Right lobe of liver (tissue), 6 donors: ENCODE measurements around the gene INPP5A. TPM values are rescaled to one million over a fixed set of nuclear protein-coding genes. Genes with fewer than 3 reads are reported as not detected.

ENCODE experiments used
- ATAC-seq, 4 donors: fragments of 200-7000 bp; cut with Tn5 transposase; one replicate each; pipeline ENCODE4 v1.9.1; 2020; ENCODE audit warnings: mild to moderate bottlenecking in 4 of 4, moderate library complexity in 4 of 4
- DNase-seq, 3 donors: peaks; one replicate each; pipeline ENCODE4 v3.0.0-alpha.2; 2020
- H3K27ac ChIP-seq, 3 donors: fragments of 200-600 bp; one replicate each; pipeline ENCODE4 v1.8.0; 2022
- H3K27me3 ChIP-seq, 2 donors: fragments of 200-600 bp; one replicate each; pipeline ENCODE4 v1.8.0; 2022
- H3K36me3 ChIP-seq, 4 donors: fragments of 200-600 bp; sonication (generic) in 1 of 4; one replicate each; pipeline versions ENCODE4 v1.5.1 to v1.8.0; 2017 to 2022; ENCODE audit warnings: control low read depth in 1 of 4
- H3K4me1 ChIP-seq, 4 donors: fragments of 200-600 bp; sonication (generic) in 1 of 4; one replicate each; pipeline versions ENCODE4 v1.5.1 to v1.8.0; 2017 to 2022; ENCODE audit warnings: control low read depth in 1 of 4
- H3K4me3 ChIP-seq, 3 donors: fragments of 200-600 bp; one replicate each; pipeline ENCODE4 v1.8.0; 2022
- H3K9me3 ChIP-seq, 4 donors: fragments of 200-600 bp; sonication (generic) in 1 of 4; one replicate each; pipeline versions ENCODE4 v1.5.1 to v1.8.0; 2017 to 2022; ENCODE audit warnings: control low read depth in 1 of 4
- CTCF ChIP-seq, 4 donors: fragments of 200-600 bp in 3 of 4; fragments of 450-650 bp in 1 of 4; IDR thresholded peaks; one replicate each; pipeline versions ENCODE4 v1.5.1 to v1.8.0; 2016 to 2022; ENCODE audit warnings: antibody characterized with exemption in 4 of 4, mild to moderate bottlenecking in 2 of 4
- POLR2A ChIP-seq: fragments of 450-650 bp; IDR thresholded peaks from one replicate; pipeline ENCODE4 v1.6.1; 2017; ENCODE audit warnings: antibody characterized with exemption, mild to moderate bottlenecking
- WGBS: methylation state at CpG from one replicate; pipeline ENCODE4 v1.1.6; 2018; ENCODE audit warnings: low coverage, low lambda C conversion rate; ENCODE audit not compliant: insufficient coverage; ENCODE audit errors: missing lambda C conversion rate; 5-methylcytosine and 5-hydroxymethylcytosine counted together
- intact Hi-C, 2 donors: fragments of 100-400 bp; cut with DNase I; formaldehyde crosslinking; loops; one replicate each; pipeline versions ENCODE4 v1.11.2 to v1.14.1; 2022
- total RNA-seq, 6 experiments: library from RNA; depleted of rRNA in 2 of 6; stranded (reverse); fragments of >200 nt in 2 of 6; fragmentation: NEBNext Ultra II Directional in 3 of 6; extraction: Animal tissue kit (Norgen Biotek cat#: 25700) in 3 of 6; gene quantifications; one replicate each; pipeline versions ENCODE4 v1.1.0 to v1.2.4, GENCODE V29; 2016 to 2023
- donor health status: DM: no; HTN: yes; CAD: no.
- donor health status: DM: no; HTN: no; CAD: no.
- donor health status: DM: no; HTN: no; CAD: no.
- donor health status: DM: no; HTN: yes; CAD: no.
- donor health status: DM: no; HTN: yes; CAD: no.

INPP5A gene
- total RNA-seq, 6 experiments from 2014 or later, result 12.5 to 24.6 (median 16.9) TPM

DNA sequence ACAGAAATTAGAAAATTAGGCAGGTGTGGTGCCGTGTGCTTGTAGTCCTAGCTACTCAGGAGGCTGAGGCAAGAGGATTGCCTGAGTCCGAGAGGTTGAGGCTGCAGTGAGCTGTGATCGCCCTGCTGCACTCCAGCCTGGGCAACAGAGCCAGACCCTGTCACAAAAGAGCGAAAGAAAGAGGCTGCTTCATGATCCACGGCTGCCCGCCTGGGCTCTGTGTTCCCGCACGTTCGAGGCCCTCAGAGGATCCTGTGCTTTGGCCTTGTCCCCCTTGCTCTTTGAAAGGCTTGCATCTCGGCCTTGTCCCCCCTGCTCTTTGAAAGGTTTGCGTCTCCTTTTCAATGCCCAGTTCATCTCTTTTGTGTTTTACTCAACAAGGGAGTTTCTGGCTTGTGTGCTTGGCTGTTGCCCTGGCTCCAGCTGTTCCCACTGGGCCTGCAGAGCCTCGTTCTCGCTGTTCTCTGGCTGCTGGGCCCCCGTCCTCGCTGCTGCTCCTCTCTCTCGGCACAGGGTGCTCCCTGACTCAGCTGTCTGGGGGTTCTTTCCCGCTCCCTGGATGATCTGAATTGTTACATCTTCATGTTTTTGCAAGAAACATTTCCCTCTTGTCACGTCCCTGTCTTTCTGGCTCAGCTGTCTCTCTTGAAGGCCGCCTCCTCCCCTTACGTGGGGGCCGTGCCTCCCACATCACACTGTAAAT, 45.1 kb upstream of the INPP5A start:
- H3K9me3 ChIP-seq, result no peaks in the 10 kb centered on the region
- H3K27me3 ChIP-seq, result no peaks in the 10 kb centered on the region
- intact Hi-C loops, result no loop called here
- H3K4me1 ChIP-seq, result no peaks in the 10 kb centered on the region
- WGBS, result 66% methylated on average over 11 of the region's 21 CpGs
- H3K27ac ChIP-seq, result no peak overlapping the region
- no peak overlapping the region for H3K4me3 ChIP-seq
- TF ChIP-seq CTCF (IDR thresholded peaks at IDR 0.05) (no peak), POLR2A (no peak)
- ATAC-seq (no peak), DNase-seq (no peak)
- H3K36me3 ChIP-seq, result no peaks in the 10 kb centered on the region

- DNase-seq, result peak in 2 of 3 donors; percentile 32 to 35
- intact Hi-C loops, result no loop called here
- H3K4me3 ChIP-seq, result no peak overlapping the region
- no peaks in the 10 kb centered on the region for H3K36me3 ChIP-seq
- no peak overlapping the region for H3K27ac ChIP-seq
- 100% methylated on average over 1 of the region's 8 CpGs for WGBS
- H3K4me1 ChIP-seq, result no peaks in the 10 kb centered on the region
- no peak for ATAC-seq
- no peak for TF ChIP-seq POLR2A
- no peak for TF ChIP-seq CTCF (IDR thresholded peaks at IDR 0.05)
- H3K27me3 ChIP-seq, result no peaks in the 10 kb centered on the region
- H3K9me3 ChIP-seq, result no peaks in the 10 kb centered on the region
Measured at GRCh38 chr10:132493246-132493755, 44.3 kb upstream of the INPP5A start.

DNA sequence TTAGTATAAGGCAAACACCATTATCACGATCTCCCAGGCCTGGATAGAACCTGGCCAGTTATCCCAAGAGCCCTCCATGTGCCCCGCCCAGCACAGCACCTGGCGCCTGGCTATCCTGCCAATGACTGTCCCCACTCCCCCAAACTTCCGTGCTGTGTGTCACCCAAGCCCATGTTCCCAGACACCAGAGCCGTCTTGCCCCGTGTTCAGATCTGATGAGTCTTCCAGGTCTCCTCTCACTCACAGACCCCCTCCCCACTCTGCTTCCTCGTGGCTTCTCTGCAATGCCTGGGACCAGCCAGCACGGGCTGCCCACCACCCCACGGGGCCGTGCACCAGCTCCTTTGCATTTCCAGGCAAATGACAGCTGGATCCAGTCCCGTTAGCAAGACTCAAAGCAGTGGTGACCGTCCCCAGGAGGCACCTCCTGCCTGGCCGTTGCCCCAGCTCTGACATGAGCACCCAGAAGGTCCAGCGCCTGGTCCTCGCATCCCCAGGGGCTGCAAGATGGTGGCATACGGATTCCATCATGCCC, 43.8 kb upstream of the INPP5A start:
- TF ChIP-seq CTCF (IDR thresholded peaks at IDR 0.05), result no peak
- no peak for TF ChIP-seq POLR2A

DNA sequence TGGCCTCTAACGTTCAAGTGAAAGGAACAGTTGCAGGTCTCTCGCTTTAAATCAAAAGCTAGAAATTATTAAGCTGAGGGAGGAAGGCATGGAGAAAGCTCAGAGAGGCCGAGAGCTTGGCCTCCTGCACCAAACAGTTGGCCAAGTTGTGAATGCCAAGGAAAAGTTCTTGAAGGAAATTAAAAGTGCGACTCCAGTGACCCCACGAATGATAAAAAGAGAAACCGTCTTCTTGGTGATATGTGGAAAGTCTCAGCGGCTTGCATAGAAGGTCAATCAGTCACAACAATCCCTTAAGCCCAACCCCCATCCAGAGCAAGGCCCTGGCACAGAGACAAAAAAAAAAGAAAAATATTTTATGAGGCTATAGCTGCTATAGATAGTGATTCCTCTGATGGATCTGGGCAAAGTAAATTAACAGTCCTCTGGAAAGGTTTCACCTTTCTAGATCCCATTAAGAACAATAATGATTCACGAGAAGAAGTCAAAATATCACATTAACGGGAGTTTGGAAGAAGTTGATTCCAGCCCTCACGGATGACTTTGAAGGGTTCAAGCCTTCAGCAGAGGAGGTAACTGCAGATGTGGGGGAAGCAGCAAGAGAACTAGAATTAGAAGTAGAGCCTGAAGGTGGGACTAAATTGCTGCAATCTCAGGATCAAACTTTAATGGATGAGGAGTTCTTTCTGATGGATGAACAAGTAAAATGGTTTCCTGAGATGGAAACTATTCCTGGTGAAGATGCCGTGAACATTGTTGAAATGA, 42.5 kb upstream of the INPP5A start:
- H3K4me1 ChIP-seq, result no peaks in the 10 kb centered on the region
- H3K9me3 ChIP-seq, result no peaks in the 10 kb centered on the region
- WGBS, result 49% methylated on average over 11 of the region's 11 CpGs
- H3K36me3 ChIP-seq, result no peaks in the 10 kb centered on the region
- TF ChIP-seq CTCF (IDR thresholded peaks at IDR 0.05) (no peak), POLR2A (no peak)
- DNase-seq (no peak), ATAC-seq (no peak)
- H3K4me3 ChIP-seq, result no peak overlapping the region
- no peak overlapping the region for H3K27ac ChIP-seq
- intact Hi-C loops, result no loop called here
- H3K27me3 ChIP-seq, result no peaks in the 10 kb centered on the region

More for the DNA sequence above, 43.8 kb upstream of the INPP5A start:
- Histone ChIP-seq H3K27me3 (no peaks in the 10 kb centered on the region), H3K36me3 (no peaks in the 10 kb centered on the region), H3K9me3 (no peaks in the 10 kb centered on the region), H3K4me3 (no peak overlapping the region), H3K27ac (no peak overlapping the region), H3K4me1 (no peaks in the 10 kb centered on the region)
- ATAC-seq, result no peak
- intact Hi-C loops, result no loop called here
- WGBS, result no CpG with 5 or more reads among the region's 16 CpGs
- DNase-seq, result no peak
